GM06990 (cell line): Measurements from ENCODE around the gene KCNJ3.

ENCODE experiments used
- DNase-seq: peaks from one replicate; pipeline ENCODE4 v3.0.0-alpha.2; 2011; ENCODE audit not compliant: insufficient read length; ENCODE audit errors: extremely low read depth
- H3K27me3 ChIP-seq: replicated peaks from 2 replicates; pipeline ENCODE4 v1.6.0; 2011; ENCODE audit warnings: low read length; ENCODE audit not compliant: control insufficient read depth, insufficient read depth
- H3K36me3 ChIP-seq: 2 replicates; pipeline ENCODE4 v1.5.1; 2011; ENCODE audit warnings: low read length; ENCODE audit not compliant: control insufficient read depth, insufficient read depth
- H3K4me3 ChIP-seq: replicated peaks from 2 replicates; pipeline ENCODE4 v1.5.1; 2011; ENCODE audit warnings: low read depth, mild to moderate bottlenecking, control low read depth, low read length
- TF ChIP-seq, protein P1 (sequence below): IDR thresholded peaks from 2 replicates; pipeline ENCODE4 v1.5.1; 2011; ENCODE audit warnings: low read length, control low read depth, mild to moderate bottlenecking, inconsistent platforms; ENCODE audit not compliant: insufficient read depth, poor library complexity, severe bottlenecking

Gene KCNJ3

DNA sequence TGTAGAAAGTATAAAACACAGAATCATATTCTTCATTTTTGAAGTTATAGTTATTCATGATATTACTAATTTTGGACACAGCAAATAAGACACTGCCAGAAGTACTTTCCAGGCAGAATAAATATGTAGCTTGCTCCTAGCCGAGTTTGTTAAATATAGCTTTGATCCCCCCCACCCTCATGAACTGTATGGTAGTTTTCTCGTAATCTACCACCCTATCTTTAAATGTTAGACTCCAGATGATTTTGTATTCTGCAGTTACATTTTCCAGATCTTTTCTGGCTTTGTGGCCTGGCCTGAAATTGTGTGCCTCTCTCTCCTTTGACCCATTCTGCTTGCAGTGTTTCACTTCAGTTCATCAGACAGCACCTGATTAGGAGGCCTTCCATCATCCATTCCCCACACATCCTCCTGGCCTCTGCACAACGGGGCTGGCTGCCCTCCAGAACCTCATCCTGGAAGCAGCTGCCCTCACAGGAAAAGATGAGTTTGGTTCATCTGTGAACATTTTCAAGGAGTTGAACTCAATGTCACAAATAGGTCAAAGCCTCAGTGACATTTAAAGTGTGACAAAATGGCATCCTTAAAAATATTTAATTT lies 4.7 kb upstream of the KCNJ3 start:
- Histone ChIP-seq H3K27me3 (no peaks in the 10 kb centered on the region), H3K36me3 (no peaks in the 10 kb centered on the region), H3K4me3 (no peak overlapping the region)
- DNase-seq: no peak
- TF ChIP-seq, protein P1, sequence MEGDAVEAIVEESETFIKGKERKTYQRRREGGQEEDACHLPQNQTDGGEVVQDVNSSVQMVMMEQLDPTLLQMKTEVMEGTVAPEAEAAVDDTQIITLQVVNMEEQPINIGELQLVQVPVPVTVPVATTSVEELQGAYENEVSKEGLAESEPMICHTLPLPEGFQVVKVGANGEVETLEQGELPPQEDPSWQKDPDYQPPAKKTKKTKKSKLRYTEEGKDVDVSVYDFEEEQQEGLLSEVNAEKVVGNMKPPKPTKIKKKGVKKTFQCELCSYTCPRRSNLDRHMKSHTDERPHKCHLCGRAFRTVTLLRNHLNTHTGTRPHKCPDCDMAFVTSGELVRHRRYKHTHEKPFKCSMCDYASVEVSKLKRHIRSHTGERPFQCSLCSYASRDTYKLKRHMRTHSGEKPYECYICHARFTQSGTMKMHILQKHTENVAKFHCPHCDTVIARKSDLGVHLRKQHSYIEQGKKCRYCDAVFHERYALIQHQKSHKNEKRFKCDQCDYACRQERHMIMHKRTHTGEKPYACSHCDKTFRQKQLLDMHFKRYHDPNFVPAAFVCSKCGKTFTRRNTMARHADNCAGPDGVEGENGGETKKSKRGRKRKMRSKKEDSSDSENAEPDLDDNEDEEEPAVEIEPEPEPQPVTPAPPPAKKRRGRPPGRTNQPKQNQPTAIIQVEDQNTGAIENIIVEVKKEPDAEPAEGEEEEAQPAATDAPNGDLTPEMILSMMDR: no peak

DNA sequence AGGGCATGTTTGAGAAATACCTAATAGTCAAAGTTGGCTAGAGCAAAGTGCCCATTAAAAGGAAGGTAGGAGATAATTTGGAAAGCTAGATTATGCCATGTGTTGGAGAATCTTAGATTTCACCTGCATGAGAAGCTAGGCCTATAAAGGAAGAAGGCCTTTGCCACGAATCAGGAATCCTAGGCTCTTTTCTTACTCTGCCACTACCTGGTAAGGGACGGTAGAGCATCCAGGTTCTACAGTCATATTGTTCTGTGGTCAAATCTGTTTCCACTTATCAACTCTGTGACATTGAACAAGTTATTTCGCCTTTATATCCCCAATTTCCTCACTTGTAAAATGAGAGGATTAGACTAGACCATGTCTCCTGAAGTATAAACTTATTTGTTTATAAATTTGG lies 3.6 kb upstream of the KCNJ3 start:
- TF ChIP-seq, protein P1: no peak
- no peak for DNase-seq
- no peaks in the 10 kb centered on the region for H3K36me3 ChIP-seq

DNA sequence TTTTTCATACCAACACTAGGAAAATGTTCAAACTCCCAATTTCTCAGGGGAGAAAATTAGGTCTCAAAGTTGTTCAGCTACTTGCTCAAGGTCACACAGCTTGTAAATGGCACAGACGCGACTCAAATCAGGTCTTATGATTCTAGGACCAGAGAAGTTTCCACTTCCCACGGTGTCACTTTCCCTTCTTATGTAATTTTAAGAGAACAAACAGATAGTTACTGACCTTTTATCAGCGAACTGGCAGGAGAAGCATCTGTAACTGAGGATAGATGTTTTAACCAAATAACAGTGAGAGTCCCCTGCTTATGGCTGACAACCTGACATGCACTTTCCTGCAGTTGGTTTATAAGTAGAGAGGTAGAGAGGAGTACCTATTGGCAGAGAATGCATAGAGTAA lies 2.1 kb upstream of the KCNJ3 start:
- no peaks in the 10 kb centered on the region for H3K27me3 ChIP-seq

More for the DNA sequence above, 3.6 kb upstream of the KCNJ3 start:
- Histone ChIP-seq H3K4me3 (no peak overlapping the region), H3K27me3 (no peaks in the 10 kb centered on the region)

DNA sequence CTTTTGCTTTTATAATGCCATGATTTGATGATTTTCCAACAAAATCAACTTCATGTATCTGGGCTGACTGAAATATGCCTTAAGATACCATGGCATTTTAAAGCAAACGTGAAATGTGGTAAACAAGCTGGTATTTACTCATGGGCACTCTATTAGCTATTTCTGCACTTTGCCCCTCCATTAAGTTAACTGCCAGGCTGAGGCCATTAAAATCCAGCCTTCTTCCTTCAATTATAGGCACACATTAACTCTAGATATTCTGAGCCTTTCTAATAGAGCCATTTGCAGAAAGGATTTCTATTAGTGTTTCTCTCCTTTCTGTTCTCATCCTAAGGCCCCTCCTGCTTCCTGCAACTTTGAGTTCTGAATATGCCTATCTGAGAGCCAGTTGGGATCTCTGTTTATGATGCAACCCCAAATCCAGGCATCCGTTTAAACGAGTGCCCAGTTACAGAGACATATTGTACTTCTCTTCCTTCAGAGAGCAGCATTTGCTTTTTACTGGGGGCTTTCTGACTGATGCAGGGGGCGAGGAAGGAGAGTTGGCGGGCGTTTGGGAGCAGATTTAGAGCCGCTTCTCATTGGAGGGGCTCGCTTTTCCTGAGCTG lies 1.6 kb upstream of the KCNJ3 start:
- no peak overlapping the region for H3K4me3 ChIP-seq
- DNase-seq: no peak
- H3K36me3 ChIP-seq: no peaks in the 10 kb centered on the region
- no peaks in the 10 kb centered on the region for H3K27me3 ChIP-seq
- TF ChIP-seq, protein P1: no peak

More for the DNA sequence above, 2.1 kb upstream of the KCNJ3 start:
- TF ChIP-seq, protein P1: no peak
- no peak for DNase-seq
- Histone ChIP-seq H3K36me3 (no peaks in the 10 kb centered on the region), H3K4me3 (no peak overlapping the region)

DNA sequence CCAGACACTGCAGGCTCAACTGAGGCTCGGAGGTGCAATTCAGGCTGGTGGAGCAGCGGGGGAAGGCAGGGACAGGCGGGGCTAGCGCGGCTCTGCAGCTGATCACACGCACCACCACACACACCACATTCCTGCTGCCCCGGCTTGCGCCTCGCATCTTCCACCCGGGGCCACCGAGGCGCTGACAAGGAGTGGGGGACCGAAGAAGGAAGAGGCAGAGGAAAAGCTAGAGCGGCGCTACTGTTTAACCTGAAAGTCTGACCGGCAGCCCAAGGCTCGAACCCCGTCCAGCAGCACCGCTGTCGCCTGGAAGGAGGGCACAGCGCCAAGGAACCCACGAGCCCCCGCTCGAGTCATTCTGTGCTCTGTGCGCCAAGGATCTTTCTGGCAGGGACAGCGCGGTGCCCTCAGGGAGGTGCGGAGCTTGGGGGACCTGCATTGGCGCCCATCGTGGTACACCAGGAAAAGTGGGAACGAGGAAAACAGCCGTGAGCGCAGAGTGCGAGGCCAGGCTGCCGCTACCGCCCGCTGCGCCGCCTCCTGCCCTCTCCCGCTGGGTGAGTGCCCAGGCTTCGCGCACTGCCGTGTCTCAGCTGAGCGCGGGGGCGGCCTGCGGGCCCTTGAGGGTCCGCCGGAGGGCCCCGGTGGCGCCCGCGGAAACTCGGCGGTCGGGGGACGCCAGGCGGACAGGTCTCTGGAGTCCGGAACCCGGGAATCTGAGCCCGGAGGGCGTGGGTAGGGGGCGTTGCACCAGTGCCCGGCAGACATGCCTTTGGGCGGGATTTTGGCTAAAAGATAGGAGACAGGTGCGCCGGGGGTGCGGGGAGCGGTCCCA lies 860 bp upstream of the KCNJ3 start:
- H3K4me3 ChIP-seq: no peak overlapping the region
- H3K36me3 ChIP-seq: no peaks in the 10 kb centered on the region
- no peak for DNase-seq
- TF ChIP-seq, protein P1: no peak
- H3K27me3 ChIP-seq: no peaks in the 10 kb centered on the region
